ENCODE measurements around the gene LHX4. TPM values are rescaled to one million over a fixed set of nuclear protein-coding genes. Genes with fewer than 3 reads are reported as not detected.

LHX4 gene
- total RNA-seq, 3 donors from 2014 or later (not counting 1 experiment from before 2014, with no cell fraction given) = 0.08 TPM; not detected in 2

DNA sequence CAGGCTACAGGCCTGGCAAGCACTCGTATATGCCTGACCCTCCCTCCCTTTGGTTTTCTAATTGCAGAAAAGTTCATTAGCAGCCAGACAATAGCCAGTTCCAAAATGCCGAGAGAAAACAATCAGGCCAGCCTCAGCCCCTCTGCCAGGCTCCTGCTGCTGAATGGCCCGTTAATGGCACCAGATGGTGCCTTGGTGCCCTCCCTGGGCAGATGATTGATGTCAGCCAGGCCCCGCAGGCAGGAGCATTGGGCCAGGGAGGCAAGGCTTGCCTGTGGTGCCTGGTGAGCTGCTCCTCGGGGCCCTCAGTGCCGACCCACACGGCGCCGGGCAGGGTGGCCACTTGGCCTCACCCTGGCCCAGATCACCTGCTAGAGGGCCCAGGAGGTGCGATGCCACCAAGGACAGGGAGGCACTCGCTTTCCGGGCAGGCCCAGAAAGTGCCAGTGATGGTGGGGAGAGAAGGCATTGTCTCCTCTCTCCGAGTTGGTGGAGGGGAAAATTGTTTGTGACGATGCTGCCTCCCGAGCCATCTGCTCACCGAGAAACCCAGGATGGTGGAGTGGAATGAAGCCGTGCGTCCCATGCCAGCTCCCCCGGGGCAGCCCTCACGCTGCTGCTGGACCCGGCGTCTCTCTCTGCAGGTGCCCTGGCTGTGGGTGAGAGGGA lies 47.3 kb upstream of the LHX4 start:
- intact Hi-C loops (cut with micrococcal nuclease) = no loop called here
- Mint-ChIP-seq H3K4me1 (peaks cover 4 to 5% of the 10 kb centered on the region in 2 donors), H3K4me3 (no peak overlapping the region), H3K36me3 (peaks cover 15% of the 10 kb centered on the region), H3K27ac (no peak overlapping the region), H3K27me3 (ENCODE audit: low read depth in 2 of 2) (no peaks in the 10 kb centered on the region), H3K9me3 (no peaks in the 10 kb centered on the region)
- no peaks in the 10 kb centered on the region for H3K4me1 ChIP-seq (ENCODE audit: control insufficient read depth, insufficient read depth, low read length)
- WGBS (ENCODE audit: insufficient coverage) = 94% methylated on average over 22 of the region's 22 CpGs
- peaks cover 33% of the 10 kb centered on the region for H3K36me3 ChIP-seq (ENCODE audit: control insufficient read depth, insufficient read depth, low read length)
- H3K4me3 ChIP-seq (ENCODE audit: low read length) = no peak overlapping the region
- H3K9me3 ChIP-seq (ENCODE audit: control insufficient read depth, insufficient read depth, low read length) = no peaks in the 10 kb centered on the region
- H3K27me3 ChIP-seq (ENCODE audit: control insufficient read depth, insufficient read depth, low read length) = no peaks in the 10 kb centered on the region
- DNase-seq = no peak
- TF ChIP-seq, protein P1, sequence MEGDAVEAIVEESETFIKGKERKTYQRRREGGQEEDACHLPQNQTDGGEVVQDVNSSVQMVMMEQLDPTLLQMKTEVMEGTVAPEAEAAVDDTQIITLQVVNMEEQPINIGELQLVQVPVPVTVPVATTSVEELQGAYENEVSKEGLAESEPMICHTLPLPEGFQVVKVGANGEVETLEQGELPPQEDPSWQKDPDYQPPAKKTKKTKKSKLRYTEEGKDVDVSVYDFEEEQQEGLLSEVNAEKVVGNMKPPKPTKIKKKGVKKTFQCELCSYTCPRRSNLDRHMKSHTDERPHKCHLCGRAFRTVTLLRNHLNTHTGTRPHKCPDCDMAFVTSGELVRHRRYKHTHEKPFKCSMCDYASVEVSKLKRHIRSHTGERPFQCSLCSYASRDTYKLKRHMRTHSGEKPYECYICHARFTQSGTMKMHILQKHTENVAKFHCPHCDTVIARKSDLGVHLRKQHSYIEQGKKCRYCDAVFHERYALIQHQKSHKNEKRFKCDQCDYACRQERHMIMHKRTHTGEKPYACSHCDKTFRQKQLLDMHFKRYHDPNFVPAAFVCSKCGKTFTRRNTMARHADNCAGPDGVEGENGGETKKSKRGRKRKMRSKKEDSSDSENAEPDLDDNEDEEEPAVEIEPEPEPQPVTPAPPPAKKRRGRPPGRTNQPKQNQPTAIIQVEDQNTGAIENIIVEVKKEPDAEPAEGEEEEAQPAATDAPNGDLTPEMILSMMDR (IDR thresholded peaks at IDR 0.05) = no peak
- no peak overlapping the region for H3K27ac ChIP-seq (ENCODE audit: low read length)
- ATAC-seq = no peak

DNA sequence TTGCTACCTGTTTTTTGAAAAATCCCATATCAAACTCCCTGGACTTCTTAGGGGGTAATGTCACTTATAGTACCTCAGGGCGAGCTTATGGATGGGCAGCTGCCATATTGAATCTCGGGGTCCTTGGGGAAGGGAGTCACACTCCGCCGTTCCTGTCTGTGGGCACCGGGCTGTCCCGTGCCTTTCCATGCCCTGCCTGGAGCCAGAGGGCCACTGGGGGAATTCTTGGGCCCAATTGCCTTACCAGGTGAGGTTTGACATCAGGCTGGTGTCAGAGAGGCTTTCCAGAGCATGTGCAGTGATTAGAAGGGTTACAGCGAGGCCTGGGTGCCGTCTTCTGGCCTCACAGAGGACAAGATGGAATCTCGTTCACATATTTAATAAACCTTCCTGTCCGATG lies 46.6 kb upstream of the LHX4 start:
- 93% methylated on average over 10 of the region's 10 CpGs for WGBS (ENCODE audit: insufficient coverage)
- H3K4me3 Mint-ChIP-seq = no peak overlapping the region
- no peaks in the 10 kb centered on the region for H3K9me3 Mint-ChIP-seq
- no peak overlapping the region for H3K4me3 ChIP-seq (ENCODE audit: low read length)
- H3K27ac ChIP-seq (ENCODE audit: low read length) = no peak overlapping the region
- H3K4me1 ChIP-seq (ENCODE audit: control insufficient read depth, insufficient read depth, low read length) = peaks cover 3% of the 10 kb centered on the region
- TF ChIP-seq, protein P1 (IDR thresholded peaks at IDR 0.05) = no peak
- no peaks in the 10 kb centered on the region for H3K27me3 ChIP-seq (ENCODE audit: control insufficient read depth, insufficient read depth, low read length)
- H3K27me3 Mint-ChIP-seq (ENCODE audit: low read depth in 2 of 2) = peaks cover 0 to 1% of the 10 kb centered on the region in 2 donors
- no peak overlapping the region for H3K27ac Mint-ChIP-seq
- no peaks in the 10 kb centered on the region for H3K9me3 ChIP-seq (ENCODE audit: control insufficient read depth, insufficient read depth, low read length)
- no peak for ATAC-seq
- peaks cover 4 to 5% of the 10 kb centered on the region in 2 donors for H3K4me1 Mint-ChIP-seq
- peaks cover 33% of the 10 kb centered on the region for H3K36me3 ChIP-seq (ENCODE audit: control insufficient read depth, insufficient read depth, low read length)
- intact Hi-C loops (cut with micrococcal nuclease) = no loop called here
- H3K36me3 Mint-ChIP-seq = peaks cover 15% of the 10 kb centered on the region
- no peak for DNase-seq

DNA sequence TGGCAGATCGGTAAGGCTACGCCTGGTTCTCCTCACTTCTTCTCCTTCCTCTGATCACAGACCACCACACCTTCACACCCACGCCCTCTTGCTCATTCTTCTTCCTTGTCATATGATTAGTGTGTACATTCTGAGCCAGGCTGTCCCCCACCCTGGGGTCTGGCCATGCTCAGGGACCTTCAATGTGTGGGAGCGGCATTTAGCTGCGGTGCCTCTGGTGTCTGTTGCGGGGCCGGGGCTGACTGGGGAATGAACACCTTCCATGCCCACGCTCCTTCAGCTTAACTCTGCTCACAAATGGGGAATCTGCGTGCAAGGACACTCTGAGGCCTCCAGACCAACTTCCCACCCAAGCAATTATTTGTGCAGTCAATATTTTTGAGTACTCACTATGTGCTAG lies 46.0 kb upstream of the LHX4 start:
- Histone ChIP-seq H3K4me3 (ENCODE audit: low read length) (no peak overlapping the region), H3K4me1 (ENCODE audit: control insufficient read depth, insufficient read depth, low read length) (peaks cover 8% of the 10 kb centered on the region), H3K27ac (ENCODE audit: low read length) (no peak overlapping the region), H3K36me3 (ENCODE audit: control insufficient read depth, insufficient read depth, low read length) (peaks cover 33% of the 10 kb centered on the region), H3K9me3 (ENCODE audit: control insufficient read depth, insufficient read depth, low read length) (no peaks in the 10 kb centered on the region), H3K27me3 (ENCODE audit: control insufficient read depth, insufficient read depth, low read length) (no peaks in the 10 kb centered on the region)
- Mint-ChIP-seq H3K4me1 (peaks cover 6 to 11% of the 10 kb centered on the region in 2 donors), H3K36me3 (peaks cover 15% of the 10 kb centered on the region), H3K4me3 (no peak overlapping the region), H3K27ac (no peak overlapping the region), H3K27me3 (ENCODE audit: low read depth in 2 of 2) (peaks cover 3 to 7% of the 10 kb centered on the region in 2 donors), H3K9me3 (no peaks in the 10 kb centered on the region)
- ATAC-seq (no peak), DNase-seq (no peak)
- WGBS (ENCODE audit: insufficient coverage) = 91% methylated on average over 9 of the region's 9 CpGs
- intact Hi-C loops (cut with micrococcal nuclease) = no loop called here
- TF ChIP-seq, protein P1 (IDR thresholded peaks at IDR 0.05) = no peak

DNA sequence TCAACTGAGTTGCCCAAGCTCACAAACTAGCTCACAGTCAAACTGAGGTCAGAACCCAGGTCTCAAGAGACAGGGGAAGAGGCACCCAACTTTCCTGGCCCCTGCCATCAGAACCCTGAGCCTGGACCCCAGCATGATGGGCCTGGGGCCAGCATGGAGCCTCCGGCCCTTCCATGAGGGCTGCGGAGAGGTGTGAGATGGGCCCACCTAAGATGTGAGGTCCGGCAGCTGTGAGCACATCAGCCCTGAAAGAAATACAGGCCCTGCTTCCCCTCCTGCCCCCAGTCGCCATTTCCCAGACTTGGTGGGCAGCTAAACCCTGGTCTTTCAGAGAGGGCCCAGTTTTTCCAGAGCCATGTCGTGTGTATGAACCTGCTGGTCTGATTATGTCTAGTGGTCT lies 44.8 kb upstream of the LHX4 start:
- intact Hi-C loops (cut with micrococcal nuclease) = no loop called here
- peaks cover 15% of the 10 kb centered on the region for H3K36me3 Mint-ChIP-seq

More for the DNA sequence above, 44.8 kb upstream of the LHX4 start:
- peaks cover 33% of the 10 kb centered on the region for H3K36me3 ChIP-seq (ENCODE audit: control insufficient read depth, insufficient read depth, low read length)
- WGBS (ENCODE audit: insufficient coverage) = 98% methylated on average over 5 of the region's 5 CpGs
- Mint-ChIP-seq H3K27ac (no peak overlapping the region), H3K4me1 (peaks cover 16 to 22% of the 10 kb centered on the region in 2 donors), H3K4me3 (no peak overlapping the region), H3K27me3 (ENCODE audit: low read depth in 2 of 2) (peaks cover 7 to 8% of the 10 kb centered on the region in 2 donors), H3K9me3 (no peaks in the 10 kb centered on the region)
- H3K27ac ChIP-seq (ENCODE audit: low read length) = no peak overlapping the region
- DNase-seq (no peak), ATAC-seq (no peak)
- H3K27me3 ChIP-seq (ENCODE audit: control insufficient read depth, insufficient read depth, low read length) = no peaks in the 10 kb centered on the region
- H3K4me3 ChIP-seq (ENCODE audit: low read length) = no peak overlapping the region
- peaks cover 19% of the 10 kb centered on the region for H3K4me1 ChIP-seq (ENCODE audit: control insufficient read depth, insufficient read depth, low read length)
- TF ChIP-seq, protein P1 (IDR thresholded peaks at IDR 0.05) = no peak
- H3K9me3 ChIP-seq (ENCODE audit: control insufficient read depth, insufficient read depth, low read length) = no peaks in the 10 kb centered on the region

Data from natural killer cell (primary cell).